Measurements from ENCODE around the gene MAFB. TPM values are rescaled to one million over a fixed set of nuclear protein-coding genes. Genes with fewer than 3 reads are reported as not detected.

Gene MAFB
- total RNA-seq, 1 donor from 2014 or later, result 6.1 TPM

- peaks cover 85% of the 10 kb centered on the region for H3K27me3 Mint-ChIP-seq
- DNase-seq (ENCODE audit: low spot score, unreplicated experiment), result no peak
- H3K4me3 Mint-ChIP-seq (ENCODE audit: low read depth), result peak overlapping the region; percentile 76
- no peak for TF ChIP-seq CTCF (IDR thresholded peaks at IDR 0.05; ENCODE audit: unreplicated experiment)
- H3K36me3 Mint-ChIP-seq (ENCODE audit: insufficient read depth), result no peaks in the 10 kb centered on the region
- H3K27ac Mint-ChIP-seq, result no peak overlapping the region
- H3K4me1 Mint-ChIP-seq (ENCODE audit: low read depth), result peaks cover 22% of the 10 kb centered on the region
- no peaks in the 10 kb centered on the region for H3K9me3 Mint-ChIP-seq (ENCODE audit: low read depth)
These were observed 2.6 kb downstream of the MAFB start for GRCh38 chr20:40686434-40686882.

- DNase-seq (ENCODE audit: low spot score, unreplicated experiment), result no peak
- Mint-ChIP-seq H3K27ac (no peak overlapping the region), H3K4me1 (ENCODE audit: low read depth) (peaks cover 17% of the 10 kb centered on the region), H3K4me3 (ENCODE audit: low read depth) (no peak overlapping the region), H3K36me3 (ENCODE audit: insufficient read depth) (no peaks in the 10 kb centered on the region), H3K9me3 (ENCODE audit: low read depth) (no peaks in the 10 kb centered on the region), H3K27me3 (peaks cover 83% of the 10 kb centered on the region)
- no peak for TF ChIP-seq CTCF (IDR thresholded peaks at IDR 0.05; ENCODE audit: unreplicated experiment)
These were observed 3.7 kb downstream of the MAFB start for GRCh38 chr20:40685349-40685748.

GRCh38 chr20:40683894-40684268 is 5.2 kb downstream of the MAFB start:
- H3K36me3 Mint-ChIP-seq (ENCODE audit: insufficient read depth), result no peaks in the 10 kb centered on the region
- no peak for TF ChIP-seq CTCF (IDR thresholded peaks at IDR 0.05; ENCODE audit: unreplicated experiment)
- DNase-seq (ENCODE audit: low spot score, unreplicated experiment), result no peak
- peak overlapping the region; percentile 72 for H3K4me3 Mint-ChIP-seq (ENCODE audit: low read depth)
- peaks cover 17% of the 10 kb centered on the region for H3K4me1 Mint-ChIP-seq (ENCODE audit: low read depth)
- no peak overlapping the region for H3K27ac Mint-ChIP-seq
- peaks cover 89% of the 10 kb centered on the region for H3K27me3 Mint-ChIP-seq
- H3K9me3 Mint-ChIP-seq (ENCODE audit: low read depth), result no peaks in the 10 kb centered on the region

GRCh38 chr20:40683221-40683893 is 5.7 kb downstream of the MAFB start:
- no peak for DNase-seq (ENCODE audit: low spot score, unreplicated experiment)
- TF ChIP-seq CTCF (IDR thresholded peaks at IDR 0.05; ENCODE audit: unreplicated experiment), result no peak
- Mint-ChIP-seq H3K4me1 (ENCODE audit: low read depth) (peaks cover 15% of the 10 kb centered on the region), H3K9me3 (ENCODE audit: low read depth) (no peaks in the 10 kb centered on the region), H3K36me3 (ENCODE audit: insufficient read depth) (no peaks in the 10 kb centered on the region), H3K4me3 (ENCODE audit: low read depth) (peak overlapping the region; percentile 72), H3K27ac (no peak overlapping the region), H3K27me3 (peaks cover 91% of the 10 kb centered on the region)

- DNase-seq (ENCODE audit: low spot score, unreplicated experiment), result no peak
- H3K4me1 Mint-ChIP-seq (ENCODE audit: low read depth), result peaks cover 14% of the 10 kb centered on the region
- no peak for TF ChIP-seq CTCF (IDR thresholded peaks at IDR 0.05; ENCODE audit: unreplicated experiment)
- H3K27ac Mint-ChIP-seq, result no peak overlapping the region
- no peaks in the 10 kb centered on the region for H3K9me3 Mint-ChIP-seq (ENCODE audit: low read depth)
- peak overlapping the region; percentile 72 for H3K4me3 Mint-ChIP-seq (ENCODE audit: low read depth)
- peaks cover 93% of the 10 kb centered on the region for H3K27me3 Mint-ChIP-seq
- H3K36me3 Mint-ChIP-seq (ENCODE audit: insufficient read depth), result no peaks in the 10 kb centered on the region
These were observed 6.7 kb downstream of the MAFB start for GRCh38 chr20:40682104-40682981.

Data from progenitor cell of endocrine pancreas (in vitro differentiated cells).